ENCODE measurements around the gene WRNIP1.

The WRNIP1 gene

GRCh38 chr6:2802521-2803060 lies 37.4 kb downstream of the WRNIP1 start:
- DNase-seq (ENCODE audit: low spot score) = no peak
- no peak for TF ChIP-seq CTCF (IDR thresholded peaks at IDR 0.05; ENCODE audit: extremely low read depth, missing control alignments)

- no peak for TF ChIP-seq CTCF (IDR thresholded peaks at IDR 0.05; ENCODE audit: extremely low read depth, missing control alignments)
- no peak for DNase-seq (ENCODE audit: low spot score)
Measured at GRCh38 chr6:2803731-2804429, 38.7 kb downstream of the WRNIP1 start.

- TF ChIP-seq CTCF (IDR thresholded peaks at IDR 0.05; ENCODE audit: extremely low read depth, missing control alignments) = no peak
- no peak for DNase-seq (ENCODE audit: low spot score)
Measured at GRCh38 chr6:2804516-2804915, 39.3 kb downstream of the WRNIP1 start.

- no peak for TF ChIP-seq CTCF (IDR thresholded peaks at IDR 0.05; ENCODE audit: extremely low read depth, missing control alignments)
Measured at GRCh38 chr6:2805031-2805430, 39.8 kb downstream of the WRNIP1 start.

GRCh38 chr6:2806644-2807043 lies 41.5 kb downstream of the WRNIP1 start:
- DNase-seq (ENCODE audit: low spot score) = no peak

More at GRCh38 chr6:2805031-2805430, 39.8 kb downstream of the WRNIP1 start:
- DNase-seq (ENCODE audit: low spot score) = no peak

GRCh38 chr6:2807342-2808090 lies 42.3 kb downstream of the WRNIP1 start:
- no peak for DNase-seq (ENCODE audit: low spot score)

More at GRCh38 chr6:2806644-2807043, 41.5 kb downstream of the WRNIP1 start:
- no peak for TF ChIP-seq CTCF (IDR thresholded peaks at IDR 0.05; ENCODE audit: extremely low read depth, missing control alignments)

More at GRCh38 chr6:2807342-2808090, 42.3 kb downstream of the WRNIP1 start:
- no peak for TF ChIP-seq CTCF (IDR thresholded peaks at IDR 0.05; ENCODE audit: extremely low read depth, missing control alignments)

Measured in GM20000 (cell line).